ENCODE data around the gene ELAPOR2.

- no peak for TF ChIP-seq EZH2 (IDR thresholded peaks at IDR 0.05; ENCODE audit: borderline replicate concordance, low read depth, low read length, poor library complexity, severe bottlenecking)
- TF ChIP-seq, protein P1, sequence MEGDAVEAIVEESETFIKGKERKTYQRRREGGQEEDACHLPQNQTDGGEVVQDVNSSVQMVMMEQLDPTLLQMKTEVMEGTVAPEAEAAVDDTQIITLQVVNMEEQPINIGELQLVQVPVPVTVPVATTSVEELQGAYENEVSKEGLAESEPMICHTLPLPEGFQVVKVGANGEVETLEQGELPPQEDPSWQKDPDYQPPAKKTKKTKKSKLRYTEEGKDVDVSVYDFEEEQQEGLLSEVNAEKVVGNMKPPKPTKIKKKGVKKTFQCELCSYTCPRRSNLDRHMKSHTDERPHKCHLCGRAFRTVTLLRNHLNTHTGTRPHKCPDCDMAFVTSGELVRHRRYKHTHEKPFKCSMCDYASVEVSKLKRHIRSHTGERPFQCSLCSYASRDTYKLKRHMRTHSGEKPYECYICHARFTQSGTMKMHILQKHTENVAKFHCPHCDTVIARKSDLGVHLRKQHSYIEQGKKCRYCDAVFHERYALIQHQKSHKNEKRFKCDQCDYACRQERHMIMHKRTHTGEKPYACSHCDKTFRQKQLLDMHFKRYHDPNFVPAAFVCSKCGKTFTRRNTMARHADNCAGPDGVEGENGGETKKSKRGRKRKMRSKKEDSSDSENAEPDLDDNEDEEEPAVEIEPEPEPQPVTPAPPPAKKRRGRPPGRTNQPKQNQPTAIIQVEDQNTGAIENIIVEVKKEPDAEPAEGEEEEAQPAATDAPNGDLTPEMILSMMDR (conservative IDR thresholded peaks at IDR 0.05; ENCODE audit: low read depth, low read length): no peak
These were observed 26.7 kb downstream of the ELAPOR2 start for GRCh38 chr7:87032604-87033339.
